Neuron (in vitro differentiated cells): ENCODE data around the gene SYT12.

Experiments
- H2AFZ ChIP-seq: one replicate; pipeline ENCODE4 v1.6.1; 2013; ENCODE audit warnings: low read depth, mild to moderate bottlenecking, inconsistent platforms, low read length, moderate library complexity
- H3K27me3 ChIP-seq: one replicate; pipeline ENCODE4 v1.6.1; 2013; ENCODE audit warnings: low read length; ENCODE audit not compliant: insufficient read depth
- H3K36me3 ChIP-seq: one replicate; pipeline ENCODE4 v1.6.1; 2013; ENCODE audit warnings: low read length; ENCODE audit not compliant: insufficient read depth
- H3K4me1 ChIP-seq: one replicate; pipeline ENCODE4 v1.6.1; 2013; ENCODE audit warnings: low read length; ENCODE audit not compliant: insufficient read depth
- H3K4me3 ChIP-seq: 2 replicates; pipeline ENCODE4 v1.5.1; 2013; ENCODE audit warnings: mild to moderate bottlenecking, low read length, moderate library complexity
- H3K9me3 ChIP-seq: one replicate; pipeline ENCODE4 v1.6.1; 2013; ENCODE audit warnings: low read length

The SYT12 gene

GRCh38 chr11:67085617-67086016 lies 62.7 kb downstream of the SYT12 start:
- H3K36me3 ChIP-seq, result no peaks in the 10 kb centered on the region
- H3K27me3 ChIP-seq, result peaks cover 3% of the 10 kb centered on the region
- no peaks in the 10 kb centered on the region for H3K4me1 ChIP-seq

GRCh38 chr11:67090717-67091116 lies 67.8 kb downstream of the SYT12 start:
- no peaks in the 10 kb centered on the region for H3K27me3 ChIP-seq
- no peaks in the 10 kb centered on the region for H3K36me3 ChIP-seq
- H3K9me3 ChIP-seq, result no peaks in the 10 kb centered on the region

More at GRCh38 chr11:67085617-67086016, 62.7 kb downstream of the SYT12 start:
- Histone ChIP-seq H3K9me3 (no peaks in the 10 kb centered on the region), H3K4me3 (no peak overlapping the region), H2AFZ (no peak overlapping the region)

GRCh38 chr11:67095214-67095507 lies 72.2 kb downstream of the SYT12 start:
- Histone ChIP-seq H3K36me3 (no peaks in the 10 kb centered on the region), H3K27me3 (no peaks in the 10 kb centered on the region), H2AFZ (no peak overlapping the region), H3K9me3 (no peaks in the 10 kb centered on the region), H3K4me1 (no peaks in the 10 kb centered on the region), H3K4me3 (no peak overlapping the region)

More at GRCh38 chr11:67090717-67091116, 67.8 kb downstream of the SYT12 start:
- Histone ChIP-seq H3K4me1 (no peaks in the 10 kb centered on the region), H3K4me3 (no peak overlapping the region), H2AFZ (no peak overlapping the region)

- Histone ChIP-seq H3K36me3 (no peaks in the 10 kb centered on the region), H3K4me1 (no peaks in the 10 kb centered on the region), H3K4me3 (no peak overlapping the region), H2AFZ (no peak overlapping the region), H3K27me3 (no peaks in the 10 kb centered on the region), H3K9me3 (no peaks in the 10 kb centered on the region)
Measured at GRCh38 chr11:67098799-67099429, 76.0 kb downstream of the SYT12 start.

GRCh38 chr11:67099831-67100324 lies 76.9 kb downstream of the SYT12 start:
- no peaks in the 10 kb centered on the region for H3K9me3 ChIP-seq
- H3K27me3 ChIP-seq, result no peaks in the 10 kb centered on the region
- no peak overlapping the region for H2AFZ ChIP-seq
- H3K36me3 ChIP-seq, result no peaks in the 10 kb centered on the region
- H3K4me1 ChIP-seq, result no peaks in the 10 kb centered on the region
- H3K4me3 ChIP-seq, result no peak overlapping the region
